Small intestine (tissue), 7 donors: ENCODE measurements around the gene GPR17. TPM values are rescaled to one million over a fixed set of nuclear protein-coding genes. Genes with fewer than 3 reads are reported as not detected.
A peak's percentile ranks its signal among the peaks of the same experiment; 100 is the strongest.

Source experiments
- DNase-seq, 2 donors: peaks; one replicate each; pipeline versions ENCODE4 v3.0.0 to v3.0.0-alpha.2; 2013
- FAIRE-seq: peaks from 2 replicates; lab custom pipeline; 2012; peaks lifted over from hg19 to GRCh38; lab: Jason Lieb, UNC
- H3K27ac ChIP-seq, 3 donors: one replicate each; pipeline ENCODE4 v1.5.1; 2013; ENCODE audit warnings: low read length in 2 of 3, mild to moderate bottlenecking in 2 of 3, control low read depth in 1 of 3, inconsistent platforms in 1 of 3, low read depth in 1 of 3, moderate library complexity in 1 of 3
- H3K27me3 ChIP-seq, 3 donors: one replicate each; pipeline ENCODE4 v1.6.1; 2013; ENCODE audit warnings: low read length in 3 of 3, inconsistent platforms in 1 of 3; ENCODE audit not compliant: control insufficient read depth in 3 of 3, insufficient read depth in 3 of 3
- H3K36me3 ChIP-seq, 3 donors: one replicate each; pipeline ENCODE4 v1.6.1; 2013; ENCODE audit warnings: low read length in 3 of 3, inconsistent platforms in 1 of 3, low read depth in 1 of 3, mild to moderate bottlenecking in 1 of 3, moderate library complexity in 1 of 3; ENCODE audit not compliant: control insufficient read depth in 3 of 3, insufficient read depth in 2 of 3
- H3K4me1 ChIP-seq, 3 donors: one replicate each; pipeline ENCODE4 v1.6.1; 2013; ENCODE audit warnings: low read length in 2 of 3, inconsistent platforms in 1 of 3, low read depth in 1 of 3, mild to moderate bottlenecking in 1 of 3, moderate library complexity in 1 of 3; ENCODE audit not compliant: control insufficient read depth in 3 of 3, insufficient read depth in 2 of 3
- H3K4me3 ChIP-seq, 3 donors: one replicate each; pipeline ENCODE4 v1.5.1; 2013; ENCODE audit warnings: low read length in 3 of 3, control low read depth in 1 of 3, inconsistent platforms in 1 of 3, low read depth in 1 of 3, mild to moderate bottlenecking in 1 of 3, moderate library complexity in 1 of 3
- H3K9me3 ChIP-seq, 2 donors: one replicate each; pipeline ENCODE4 v1.6.1; 2013; ENCODE audit warnings: low read depth in 1 of 2, low read length in 1 of 2; ENCODE audit not compliant: control insufficient read depth in 2 of 2, insufficient read depth in 1 of 2
- WGBS, 3 donors: extraction: QIAGEN DNeasy Blood & Tissue Kit; methylation state at CpG; one replicate each; pipeline ENCODE4 v1.1.7; 2013; 5-methylcytosine and 5-hydroxymethylcytosine counted together
- polyA plus RNA-seq, 4 donors: library from polyadenylated mRNA; stranded (reverse) in 3 of 4; unstranded in 1 of 4; fragments of 200-250 nt in 3 of 4; fragments of 120-200 nt in 1 of 4; gene quantifications; one replicate each; pipeline versions ENCODE4 v1.2.1 to v1.2.3, GENCODE V29; 2013
- donor health status: healthy with polysubstance abuse.
- donor health status: control.
- donor health status: control.
- donor health status: Bipolar disorder and iron deficiency.
- donor health status: healthy.

The GPR17 gene
- polyA plus RNA-seq, 4 donors = 0.18 to 0.56 TPM; not detected in 2

DNA sequence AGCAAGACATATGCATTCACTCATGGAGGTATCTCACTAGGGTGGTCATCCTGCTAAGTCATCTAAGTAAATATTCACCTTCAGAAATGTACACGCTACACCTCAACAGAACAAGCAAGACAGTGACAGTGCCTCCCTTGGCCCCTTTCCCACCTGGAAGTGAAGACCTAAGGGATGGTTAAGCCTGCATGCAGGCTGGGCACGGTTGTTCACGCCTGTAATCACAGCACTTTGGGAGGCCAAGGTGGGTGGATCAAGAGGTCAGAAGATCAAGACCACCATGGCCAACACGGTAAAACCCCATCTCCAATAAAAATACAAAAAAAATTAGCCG lies 25.0 kb downstream of the GPR17 start:
- 68 to 76% (median 69%) methylated on average over 5 of the region's 5 CpGs for WGBS, 3 donors
- H3K4me3 ChIP-seq = no peak overlapping the region
- no peaks in the 10 kb centered on the region for H3K36me3 ChIP-seq
- DNase-seq = no peak
- peaks cover 0 to 5% (median 0%) of the 10 kb centered on the region in 3 donors for H3K4me1 ChIP-seq
- H3K27ac ChIP-seq = no peak overlapping the region
- no peak for FAIRE-seq
- peaks cover 0 to 2% of the 10 kb centered on the region in 2 donors for H3K9me3 ChIP-seq
- peaks cover 0 to 52% (median 3%) of the 10 kb centered on the region in 3 donors for H3K27me3 ChIP-seq

DNA sequence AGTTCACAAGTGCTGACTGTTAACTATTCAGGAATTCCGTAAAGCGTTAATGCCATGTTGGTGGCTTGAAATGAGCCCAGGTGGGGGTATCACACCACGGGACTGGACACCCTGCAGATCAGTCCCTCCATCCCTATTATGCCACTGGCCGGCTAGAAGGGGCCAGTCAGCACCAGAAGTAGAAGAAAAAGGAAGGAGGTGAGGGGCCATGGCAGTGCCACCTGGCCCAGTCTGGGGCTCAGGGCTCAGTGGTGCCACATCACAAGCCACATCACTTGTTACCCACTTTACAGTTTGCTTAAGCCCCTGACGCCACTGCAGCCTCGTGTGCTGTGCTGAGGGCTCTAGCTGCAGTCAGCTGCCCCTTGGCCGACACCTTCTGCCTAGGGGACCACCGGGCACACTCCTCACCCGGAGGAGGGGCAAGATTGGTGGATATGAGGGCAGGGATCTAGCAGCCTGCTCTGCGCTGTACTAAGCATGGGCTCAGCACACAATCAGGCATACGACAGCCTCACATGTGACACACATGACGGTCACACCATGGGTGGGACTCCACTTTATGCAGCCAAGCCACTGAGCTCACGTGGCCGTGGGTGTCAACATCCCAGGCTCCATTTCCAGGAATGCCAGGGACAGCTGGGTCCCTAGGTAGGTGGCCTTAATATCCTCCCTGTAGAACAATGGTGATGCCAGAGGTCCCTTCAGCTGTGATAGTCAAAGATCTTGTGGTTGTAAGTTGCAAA lies 25.8 kb downstream of the GPR17 start:
- 65 to 75% (median 69%) methylated on average over 14 of the region's 14 CpGs for WGBS, 3 donors

DNA sequence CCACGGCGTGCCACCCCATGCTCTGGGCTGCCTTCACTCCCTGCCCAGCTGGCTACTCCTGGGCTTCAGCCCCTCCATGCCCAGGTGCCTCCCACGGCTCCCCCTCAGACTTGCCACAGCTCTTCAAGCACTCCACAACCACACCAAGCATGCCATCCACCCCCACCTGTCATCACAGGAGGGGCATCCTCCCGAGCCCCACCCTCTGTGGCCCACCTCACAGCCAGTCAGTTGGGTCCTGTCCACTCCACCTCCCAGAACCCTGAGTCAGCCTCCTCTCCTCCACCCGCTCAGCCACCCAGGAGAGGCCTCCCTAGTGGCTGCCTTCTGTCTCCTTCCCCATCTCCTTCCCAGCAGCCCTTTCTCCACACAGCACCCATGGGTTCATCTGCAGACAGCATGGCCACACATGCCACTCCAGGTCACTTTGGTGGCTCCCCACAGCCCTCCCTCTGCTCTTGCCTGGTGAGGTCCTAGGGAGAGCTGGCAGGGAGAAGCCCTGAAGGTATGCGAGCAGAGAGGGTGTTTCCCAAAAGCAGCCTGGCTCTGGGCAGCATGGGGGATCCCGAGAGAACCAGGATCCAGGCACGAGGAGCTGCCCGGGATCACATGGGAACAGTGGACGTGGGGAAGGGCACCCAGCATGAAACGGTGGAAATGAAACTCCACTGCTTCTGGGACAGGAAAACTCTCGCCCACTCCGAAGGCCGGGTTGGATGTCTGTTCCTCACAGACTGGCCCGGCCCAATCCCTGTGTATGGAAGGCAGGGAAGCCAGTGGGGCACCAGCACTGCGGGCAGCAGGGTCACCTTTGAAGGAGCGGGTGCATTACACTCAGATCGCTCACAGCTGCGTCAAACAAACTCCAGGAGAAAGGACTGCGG lies 26.6 kb downstream of the GPR17 start:
- Histone ChIP-seq H3K27me3 (peaks cover 0 to 58% (median 3%) of the 10 kb centered on the region in 3 donors), H3K4me1 (peaks cover 0 to 5% (median 0%) of the 10 kb centered on the region in 3 donors), H3K36me3 (no peaks in the 10 kb centered on the region), H3K9me3 (peaks cover 0 to 2% of the 10 kb centered on the region in 2 donors), H3K27ac (peak overlapping the region in 1 of 3 donors; percentile 80), H3K4me3 (peak overlapping the region in 1 of 3 donors; percentile 7)
- WGBS, 3 donors = 69 to 73% (median 71%) methylated on average over 20 of the region's 20 CpGs
- no peak for DNase-seq
- no peak for FAIRE-seq

More for the DNA sequence above, 25.8 kb downstream of the GPR17 start:
- Histone ChIP-seq H3K9me3 (peaks cover 0 to 2% of the 10 kb centered on the region in 2 donors), H3K4me1 (peaks cover 0 to 5% (median 0%) of the 10 kb centered on the region in 3 donors), H3K27ac (no peak overlapping the region), H3K27me3 (peaks cover 0 to 54% (median 3%) of the 10 kb centered on the region in 3 donors), H3K4me3 (no peak overlapping the region), H3K36me3 (no peaks in the 10 kb centered on the region)
- no peak for DNase-seq
- FAIRE-seq = no peak

DNA sequence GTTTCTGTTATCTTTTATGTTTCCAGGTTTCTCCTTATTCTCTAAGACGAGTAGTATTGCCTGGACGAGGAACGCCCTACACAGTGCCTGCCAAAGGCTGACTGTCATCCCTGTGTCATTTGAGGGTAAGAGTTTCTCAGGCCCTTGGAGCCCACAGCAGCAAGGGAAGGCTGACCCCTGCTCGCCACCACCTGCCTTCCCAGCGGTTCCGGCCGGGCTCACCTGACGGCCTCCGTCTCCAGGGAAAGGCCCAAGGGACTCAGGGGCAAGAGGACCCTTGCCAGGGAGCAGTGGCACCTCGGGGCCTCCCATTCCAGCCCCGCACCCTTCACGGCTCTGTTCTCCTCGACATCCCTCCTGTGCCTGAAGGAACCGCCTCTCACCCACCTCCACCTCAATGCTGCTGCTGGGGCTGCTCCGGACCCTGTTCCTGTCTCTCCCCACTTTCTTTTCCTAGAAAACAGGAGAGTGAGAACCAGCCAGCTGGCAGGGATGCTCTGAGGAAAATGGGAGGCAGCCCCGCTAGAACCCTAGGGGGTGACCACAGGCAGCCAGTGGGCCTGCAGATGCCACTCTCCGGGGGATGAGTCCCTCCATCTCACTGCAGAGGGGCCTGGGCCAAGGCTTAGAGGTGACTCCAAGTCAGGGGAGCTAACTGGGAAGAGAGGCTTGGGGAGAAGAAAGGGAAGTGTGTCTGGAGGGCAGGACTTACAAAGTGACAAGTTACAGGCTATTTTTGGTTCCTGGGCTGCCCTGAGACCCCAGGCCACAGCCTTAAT lies 27.5 kb downstream of the GPR17 start:
- no peaks in the 10 kb centered on the region for H3K36me3 ChIP-seq
- H3K4me3 ChIP-seq = peak overlapping the region in 1 of 3 donors; percentile 38
- FAIRE-seq (no peak), DNase-seq (no peak)
- 67 to 80% (median 76%) methylated on average over 16 to 17 of the region's 17 CpGs for WGBS, 3 donors
- peaks cover 0 to 66% (median 3%) of the 10 kb centered on the region in 3 donors for H3K27me3 ChIP-seq
- peaks cover 0 to 5% (median 0%) of the 10 kb centered on the region in 3 donors for H3K4me1 ChIP-seq
- no peaks in the 10 kb centered on the region for H3K9me3 ChIP-seq
- H3K27ac ChIP-seq = peak overlapping the region in 1 of 3 donors; percentile 80

- FAIRE-seq (no peak), DNase-seq (peak in 1 of 2 donors; percentile 31)
- H3K27ac ChIP-seq = peak overlapping the region in 1 of 3 donors; percentile 80
- WGBS, 3 donors = 4 to 9% (median 4%) methylated on average over 37 to 72 of the region's 72 CpGs
- peaks cover 0 to 72% (median 0%) of the 10 kb centered on the region in 3 donors for H3K27me3 ChIP-seq
- H3K36me3 ChIP-seq = no peaks in the 10 kb centered on the region
- peak overlapping the region in 2 of 3 donors; percentile 38 to 49 for H3K4me3 ChIP-seq
- no peaks in the 10 kb centered on the region for H3K9me3 ChIP-seq
- peaks cover 0 to 5% (median 0%) of the 10 kb centered on the region in 3 donors for H3K4me1 ChIP-seq
Observed at GRCh38 chr2:127674241-127675209, 28.6 kb downstream of the GPR17 start.

GRCh38 chr2:127675331-127676261 lies 29.6 kb downstream of the GPR17 start, which contains the start of gene LIMS2:
LIMS2 (minus strand) TSS chr2:127675530; CDS start chr2:127675024, 506 bp downstream.
- H3K9me3 ChIP-seq = no peaks in the 10 kb centered on the region
- 4 to 7% (median 5%) methylated on average over 44 to 56 of the region's 56 CpGs for WGBS, 3 donors
- peaks cover 0 to 76% (median 0%) of the 10 kb centered on the region in 3 donors for H3K27me3 ChIP-seq
- H3K36me3 ChIP-seq = no peaks in the 10 kb centered on the region
- peak in 1 of 2 donors; percentile 33 for DNase-seq
- no peak for FAIRE-seq
- H3K4me3 ChIP-seq = peak within 1 kb of the TSS in 2 of 3 donors; percentile 48 to 49
- peaks cover 0 to 5% (median 0%) of the 10 kb centered on the region in 3 donors for H3K4me1 ChIP-seq
- H3K27ac ChIP-seq = peak within 1 kb of the TSS in 1 of 3 donors; percentile 80
